ENCODE results near the gene HHATL.

HHATL gene

DNA sequence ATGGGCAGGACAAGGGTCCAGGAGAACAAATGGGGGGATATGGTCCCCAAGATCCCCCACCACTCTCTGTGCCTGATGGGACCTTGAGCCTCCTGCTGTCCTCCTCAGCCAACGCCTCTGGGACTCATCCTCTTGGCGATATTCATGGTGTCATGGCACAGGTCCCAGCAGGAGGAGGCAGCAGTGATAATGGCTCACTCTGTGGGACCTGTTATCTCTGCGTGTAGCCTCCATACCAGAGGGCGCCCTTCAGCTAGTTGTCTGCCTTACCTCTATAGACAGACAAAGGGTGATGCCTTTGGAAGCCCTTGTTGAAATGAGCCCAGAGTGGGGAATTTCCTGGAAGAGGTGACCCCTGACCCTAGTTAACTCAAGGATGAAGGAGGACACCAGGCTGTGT is 41.7 kb downstream of the HHATL start:
- ChIA-PET CTCF (interaction anchor here (0.5 to 1.4 kb wide), 2 partner anchors 28 to 169 kb away, joined by 3 read pairs; no protein-coding TSS in a partner anchor), POLR2A (interaction anchor here (0.6 kb wide), 1 partner anchor 23 kb away, joined by 5 read pairs; no protein-coding TSS in a partner anchor)
- Histone ChIP-seq H3K9me3 (ENCODE audit: control insufficient read depth, insufficient read depth, low read depth, low read length) (no peaks in the 10 kb centered on the region), H3K4me3 (ENCODE audit: low read depth, low read length) (no peak overlapping the region), H3K4me1 (ENCODE audit: control insufficient read depth, insufficient read depth, low read length) (no peaks in the 10 kb centered on the region), H3K27ac (ENCODE audit: extremely low read depth, low read depth, low read length) (no peak overlapping the region), H3K36me3 (ENCODE audit: control insufficient read depth in 2 of 2, insufficient read depth in 1 of 2, low read length in 2 of 2) (peaks cover 0 to 57% of the 10 kb centered on the region in 2 experiments; a peak in 1 of 3 replicates)
- TF ChIP-seq AEBP2 (tag by site-specific recombination; IDR thresholded peaks at IDR 0.05; ENCODE audit: borderline replicate concordance) (no peak), GLI2 (tag by site-specific recombination; IDR thresholded peaks at IDR 0.05; ENCODE audit: borderline replicate concordance, low read depth) (no peak), ZNF37A (tag by site-specific recombination; IDR thresholded peaks at IDR 0.05) (no peak), ZNF701 (tag by site-specific recombination; IDR thresholded peaks at IDR 0.05) (no peak), ZXDB (tag by site-specific recombination; IDR thresholded peaks at IDR 0.05) (no peak), KLF10 (tag by site-specific recombination; IDR thresholded peaks at IDR 0.05) (no peak), ZNF416 (tag by site-specific recombination; IDR thresholded peaks at IDR 0.05) (no peak)
- TF ChIP-seq, protein P1, sequence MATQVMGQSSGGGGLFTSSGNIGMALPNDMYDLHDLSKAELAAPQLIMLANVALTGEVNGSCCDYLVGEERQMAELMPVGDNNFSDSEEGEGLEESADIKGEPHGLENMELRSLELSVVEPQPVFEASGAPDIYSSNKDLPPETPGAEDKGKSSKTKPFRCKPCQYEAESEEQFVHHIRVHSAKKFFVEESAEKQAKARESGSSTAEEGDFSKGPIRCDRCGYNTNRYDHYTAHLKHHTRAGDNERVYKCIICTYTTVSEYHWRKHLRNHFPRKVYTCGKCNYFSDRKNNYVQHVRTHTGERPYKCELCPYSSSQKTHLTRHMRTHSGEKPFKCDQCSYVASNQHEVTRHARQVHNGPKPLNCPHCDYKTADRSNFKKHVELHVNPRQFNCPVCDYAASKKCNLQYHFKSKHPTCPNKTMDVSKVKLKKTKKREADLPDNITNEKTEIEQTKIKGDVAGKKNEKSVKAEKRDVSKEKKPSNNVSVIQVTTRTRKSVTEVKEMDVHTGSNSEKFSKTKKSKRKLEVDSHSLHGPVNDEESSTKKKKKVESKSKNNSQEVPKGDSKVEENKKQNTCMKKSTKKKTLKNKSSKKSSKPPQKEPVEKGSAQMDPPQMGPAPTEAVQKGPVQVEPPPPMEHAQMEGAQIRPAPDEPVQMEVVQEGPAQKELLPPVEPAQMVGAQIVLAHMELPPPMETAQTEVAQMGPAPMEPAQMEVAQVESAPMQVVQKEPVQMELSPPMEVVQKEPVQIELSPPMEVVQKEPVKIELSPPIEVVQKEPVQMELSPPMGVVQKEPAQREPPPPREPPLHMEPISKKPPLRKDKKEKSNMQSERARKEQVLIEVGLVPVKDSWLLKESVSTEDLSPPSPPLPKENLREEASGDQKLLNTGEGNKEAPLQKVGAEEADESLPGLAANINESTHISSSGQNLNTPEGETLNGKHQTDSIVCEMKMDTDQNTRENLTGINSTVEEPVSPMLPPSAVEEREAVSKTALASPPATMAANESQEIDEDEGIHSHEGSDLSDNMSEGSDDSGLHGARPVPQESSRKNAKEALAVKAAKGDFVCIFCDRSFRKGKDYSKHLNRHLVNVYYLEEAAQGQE (tag by site-specific recombination; IDR thresholded peaks at IDR 0.05): no peak
- TF ChIP-seq, protein P2, sequence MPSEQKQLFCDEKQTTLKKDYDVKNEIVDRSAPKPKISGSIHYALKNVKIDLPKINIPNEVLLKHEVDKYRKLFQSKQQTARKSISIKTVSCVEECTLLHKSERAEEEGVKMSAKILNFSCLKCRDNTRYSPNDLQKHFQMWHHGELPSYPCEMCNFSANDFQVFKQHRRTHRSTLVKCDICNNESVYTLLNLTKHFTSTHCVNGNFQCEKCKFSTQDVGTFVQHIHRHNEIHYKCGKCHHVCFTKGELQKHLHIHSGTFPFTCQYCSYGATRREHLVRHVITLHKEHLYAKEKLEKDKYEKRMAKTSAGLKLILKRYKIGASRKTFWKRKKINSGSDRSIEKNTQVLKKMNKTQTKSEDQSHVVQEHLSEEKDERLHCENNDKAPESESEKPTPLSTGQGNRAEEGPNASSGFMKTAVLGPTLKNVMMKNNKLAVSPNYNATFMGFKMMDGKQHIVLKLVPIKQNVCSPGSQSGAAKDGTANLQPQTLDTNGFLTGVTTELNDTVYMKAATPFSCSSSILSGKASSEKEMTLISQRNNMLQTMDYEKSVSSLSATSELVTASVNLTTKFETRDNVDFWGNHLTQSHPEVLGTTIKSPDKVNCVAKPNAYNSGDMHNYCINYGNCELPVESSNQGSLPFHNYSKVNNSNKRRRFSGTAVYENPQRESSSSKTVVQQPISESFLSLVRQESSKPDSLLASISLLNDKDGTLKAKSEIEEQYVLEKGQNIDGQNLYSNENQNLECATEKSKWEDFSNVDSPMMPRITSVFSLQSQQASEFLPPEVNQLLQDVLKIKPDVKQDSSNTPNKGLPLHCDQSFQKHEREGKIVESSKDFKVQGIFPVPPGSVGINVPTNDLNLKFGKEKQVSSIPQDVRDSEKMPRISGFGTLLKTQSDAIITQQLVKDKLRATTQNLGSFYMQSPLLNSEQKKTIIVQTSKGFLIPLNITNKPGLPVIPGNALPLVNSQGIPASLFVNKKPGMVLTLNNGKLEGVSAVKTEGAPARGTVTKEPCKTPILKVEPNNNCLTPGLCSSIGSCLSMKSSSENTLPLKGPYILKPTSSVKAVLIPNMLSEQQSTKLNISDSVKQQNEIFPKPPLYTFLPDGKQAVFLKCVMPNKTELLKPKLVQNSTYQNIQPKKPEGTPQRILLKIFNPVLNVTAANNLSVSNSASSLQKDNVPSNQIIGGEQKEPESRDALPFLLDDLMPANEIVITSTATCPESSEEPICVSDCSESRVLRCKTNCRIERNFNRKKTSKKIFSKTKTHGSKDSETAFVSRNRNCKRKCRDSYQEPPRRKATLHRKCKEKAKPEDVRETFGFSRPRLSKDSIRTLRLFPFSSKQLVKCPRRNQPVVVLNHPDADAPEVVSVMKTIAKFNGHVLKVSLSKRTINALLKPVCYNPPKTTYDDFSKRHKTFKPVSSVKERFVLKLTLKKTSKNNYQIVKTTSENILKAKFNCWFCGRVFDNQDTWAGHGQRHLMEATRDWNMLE (tag by site-specific recombination; conservative IDR thresholded peaks at IDR 0.05; ENCODE audit: low read depth): no peak

- H3K27ac ChIP-seq (ENCODE audit: extremely low read depth, low read depth, low read length): no peak overlapping the region
- H3K9me3 ChIP-seq (ENCODE audit: control insufficient read depth, insufficient read depth, low read depth, low read length): no peaks in the 10 kb centered on the region
- ChIA-PET POLR2A (interaction anchor here (0.6 kb wide), 1 partner anchor 24 kb away, joined by 5 read pairs; no protein-coding TSS in a partner anchor), CTCF (interaction anchor here (0.5 to 1.4 kb wide), 3 partner anchors 29 to 170 kb away, joined by 3 to 4 read pairs (median 3); no protein-coding TSS in a partner anchor)
- no peaks in the 10 kb centered on the region for H3K4me1 ChIP-seq (ENCODE audit: control insufficient read depth, insufficient read depth, low read length)
- peaks cover 0 to 57% of the 10 kb centered on the region in 2 experiments; a peak in 1 of 3 replicates for H3K36me3 ChIP-seq (ENCODE audit: control insufficient read depth in 2 of 2, insufficient read depth in 1 of 2, low read length in 2 of 2)
- no peak overlapping the region for H3K4me3 ChIP-seq (ENCODE audit: low read depth, low read length)
- TF ChIP-seq ZNF830 (tag by site-specific recombination; IDR thresholded peaks at IDR 0.05; ENCODE audit: low read depth): no peak
- TF ChIP-seq ZNF423 (tag by site-specific recombination; IDR thresholded peaks at IDR 0.05): no peak
- TF ChIP-seq, protein P3, sequence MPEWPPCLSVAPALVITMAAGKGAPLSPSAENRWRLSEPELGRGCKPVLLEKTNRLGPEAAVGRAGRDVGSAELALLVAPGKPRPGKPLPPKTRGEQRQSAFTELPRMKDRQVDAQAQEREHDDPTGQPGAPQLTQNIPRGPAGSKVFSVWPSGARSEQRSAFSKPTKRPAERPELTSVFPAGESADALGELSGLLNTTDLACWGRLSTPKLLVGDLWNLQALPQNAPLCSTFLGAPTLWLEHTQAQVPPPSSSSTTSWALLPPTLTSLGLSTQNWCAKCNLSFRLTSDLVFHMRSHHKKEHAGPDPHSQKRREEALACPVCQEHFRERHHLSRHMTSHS (tag by site-specific recombination; IDR thresholded peaks at IDR 0.05): no peak
- no peak for TF ChIP-seq HOXD13 (CRISPR knock-in tag; IDR thresholded peaks at IDR 0.05; ENCODE audit: borderline replicate concordance)
- TF ChIP-seq ZNF391 (tag by site-specific recombination; IDR thresholded peaks at IDR 0.05; ENCODE audit: borderline replicate concordance, low read depth): no peak
- TF ChIP-seq, protein P4, sequence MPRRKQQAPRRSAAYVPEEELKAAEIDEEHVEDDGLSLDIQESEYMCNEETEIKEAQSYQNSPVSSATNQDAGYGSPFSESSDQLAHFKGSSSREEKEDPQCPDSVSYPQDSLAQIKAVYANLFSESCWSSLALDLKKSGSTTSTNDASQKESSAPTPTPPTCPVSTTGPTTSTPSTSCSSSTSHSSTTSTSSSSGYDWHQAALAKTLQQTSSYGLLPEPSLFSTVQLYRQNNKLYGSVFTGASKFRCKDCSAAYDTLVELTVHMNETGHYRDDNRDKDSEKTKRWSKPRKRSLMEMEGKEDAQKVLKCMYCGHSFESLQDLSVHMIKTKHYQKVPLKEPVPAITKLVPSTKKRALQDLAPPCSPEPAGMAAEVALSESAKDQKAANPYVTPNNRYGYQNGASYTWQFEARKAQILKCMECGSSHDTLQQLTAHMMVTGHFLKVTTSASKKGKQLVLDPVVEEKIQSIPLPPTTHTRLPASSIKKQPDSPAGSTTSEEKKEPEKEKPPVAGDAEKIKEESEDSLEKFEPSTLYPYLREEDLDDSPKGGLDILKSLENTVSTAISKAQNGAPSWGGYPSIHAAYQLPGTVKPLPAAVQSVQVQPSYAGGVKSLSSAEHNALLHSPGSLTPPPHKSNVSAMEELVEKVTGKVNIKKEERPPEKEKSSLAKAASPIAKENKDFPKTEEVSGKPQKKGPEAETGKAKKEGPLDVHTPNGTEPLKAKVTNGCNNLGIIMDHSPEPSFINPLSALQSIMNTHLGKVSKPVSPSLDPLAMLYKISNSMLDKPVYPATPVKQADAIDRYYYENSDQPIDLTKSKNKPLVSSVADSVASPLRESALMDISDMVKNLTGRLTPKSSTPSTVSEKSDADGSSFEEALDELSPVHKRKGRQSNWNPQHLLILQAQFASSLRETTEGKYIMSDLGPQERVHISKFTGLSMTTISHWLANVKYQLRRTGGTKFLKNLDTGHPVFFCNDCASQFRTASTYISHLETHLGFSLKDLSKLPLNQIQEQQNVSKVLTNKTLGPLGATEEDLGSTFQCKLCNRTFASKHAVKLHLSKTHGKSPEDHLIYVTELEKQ (tag by site-specific recombination; IDR thresholded peaks at IDR 0.05; ENCODE audit: borderline replicate concordance): no peak
- TF ChIP-seq ZNF138 (tag by site-specific recombination; IDR thresholded peaks at IDR 0.05; ENCODE audit: borderline replicate concordance): no peak
- TF ChIP-seq SALL2 (tag by site-specific recombination; IDR thresholded peaks at IDR 0.05; ENCODE audit: borderline replicate concordance): no peak
- no peak for TF ChIP-seq ZNF266 (tag by site-specific recombination; IDR thresholded peaks at IDR 0.05; ENCODE audit: low read depth)
These were observed 42.4 kb downstream of the HHATL start for GRCh38 chr3:42660131-42660715.
